22Rv1 (cell line): ENCODE measurements around the gene PTPRD.

Source experiments
- CTCF ChIP-seq: fragments of 450-650 bp; IDR thresholded peaks from 2 replicates; pipeline ENCODE4 v1.5.1; 2017; ENCODE audit warnings: mild to moderate bottlenecking
- ZFX ChIP-seq: fragments of 450-650 bp; IDR thresholded peaks from 2 replicates; pipeline ENCODE4 v1.6.1; 2017; ENCODE audit warnings: antibody characterized with exemption, borderline replicate concordance

DNA sequence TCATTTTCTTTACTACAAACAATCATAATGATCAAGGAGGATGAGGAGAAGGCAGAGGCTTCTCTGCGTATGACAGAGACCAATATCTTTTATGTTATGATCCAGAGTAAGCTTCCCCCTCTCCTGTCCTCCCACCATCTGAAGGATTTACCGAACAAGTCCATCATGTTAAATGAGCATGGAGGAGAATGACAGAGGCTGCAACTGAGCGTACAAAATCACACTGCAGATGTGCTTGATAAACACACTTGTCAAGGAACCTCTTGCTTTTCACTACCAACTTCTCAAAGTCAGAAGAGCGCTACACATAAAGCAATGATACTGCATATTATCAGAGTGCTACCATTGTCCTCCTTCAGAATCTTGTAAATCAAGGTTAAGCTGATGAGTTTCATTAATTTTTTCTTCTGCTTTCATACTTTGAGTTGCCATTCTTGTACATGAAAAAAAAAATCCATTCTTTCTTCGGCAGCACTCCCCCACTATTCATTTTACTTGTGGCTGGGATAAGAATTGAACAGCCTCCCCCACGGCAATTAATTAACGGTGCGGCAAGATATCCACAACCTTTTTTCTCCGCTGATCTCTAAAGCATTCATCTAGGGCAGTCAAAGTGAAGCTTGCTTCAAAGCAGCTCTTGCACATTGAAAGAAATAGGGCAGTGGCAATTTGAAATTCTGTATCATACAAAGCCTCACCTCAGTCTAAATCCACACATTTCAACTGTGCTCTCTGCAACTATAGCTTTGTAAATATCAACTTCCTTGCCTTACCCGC, 2139.4 kb downstream of the PTPRD start:
- no peak for TF ChIP-seq CTCF
- no peak for TF ChIP-seq ZFX
